H1 (cell line): Measurements from ENCODE around the gene ITPK1. TPM values are rescaled to one million over a fixed set of nuclear protein-coding genes. Genes with fewer than 3 reads are reported as not detected.

Source experiments
- ASH2L ChIP-seq: fragments of 200-600, 300-600 bp; sonication (generic); IDR thresholded peaks from one replicate; pipeline ENCODE4 v1.7.1; 2017; ENCODE audit warnings: low read length
- EZH2 ChIP-seq: fragments of 200-600 bp; sonication (generic); IDR thresholded peaks from 2 replicates; pipeline ENCODE4 v1.7.1; 2012; ENCODE audit warnings: low read depth, mild to moderate bottlenecking, moderate library complexity, low read length, inconsistent platforms; ENCODE audit not compliant: severe bottlenecking
- TCF12 ChIP-seq: IDR thresholded peaks from 2 replicates; pipeline ENCODE4 v1.6.1; 2011; ENCODE audit warnings: low read depth, mild to moderate bottlenecking, low read length
- TEAD4 ChIP-seq: IDR thresholded peaks from 2 replicates; pipeline ENCODE4 v1.6.1; 2012; ENCODE audit warnings: low read depth, low read length, inconsistent platforms, mixed read lengths
- polyA plus RNA-seq, 7 experiments: library from polyadenylated mRNA; depleted of rRNA in 3 of 7; stranded (reverse) in 5 of 7; unstranded in 2 of 7; fragments of >200 nt in 5 of 7; fragments of 200-250 nt in 2 of 7; gene quantifications; 1 replicate in 5 of 7; 2 replicates in 1 of 7; 4 replicates in 1 of 7; pipeline versions ENCODE4 v1.2.1 to v1.2.3, GENCODE V29; 2011 to 2013; ENCODE audit warnings: missing spikeins in 2 of 7, mixed read lengths in 2 of 7
- total RNA-seq: library from RNA; stranded (reverse); fragmentation: NEBNext Ultra II Directional; extraction: Animal tissue kit (Norgen Biotek cat#: 25700); gene quantifications from 2 replicates; pipeline ENCODE4 v1.2.1, GENCODE V29; 2021

The ITPK1 gene
- total and polyA plus RNA-seq, 2 of the 8 experiments (the other 6 are each of a cell fraction or from before 2014, with no cell fraction given): 108 to 143 TPM

GRCh38 chr14:93044121-93044520 is 71.6 kb downstream of the ITPK1 start (continued):
- TF ChIP-seq ASH2L (no peak), EZH2 (no peak), TCF12 (no peak), TEAD4 (no peak)
- TF ChIP-seq, all 59 proteins: peak for 0
